HL-60 (cell line): ENCODE measurements around the gene IQCE.

ENCODE experiments used
- DNase-seq, 2 experiments: peaks; one replicate each; pipeline ENCODE4 v3.0.0-alpha.2; 2010 to 2020; ENCODE audit warnings: low read depth in 1 of 2, low spot score in 1 of 2
- H3K27ac ChIP-seq: fragments of 250-450 bp; sonication (Bioruptor Pico); replicated peaks from 2 replicates; pipeline ENCODE4 v1.5.1; 2020; ENCODE audit warnings: mild to moderate bottlenecking, moderate library complexity
- H3K27me3 ChIP-seq: fragments of 250-450 bp; sonication (Bioruptor Pico); 2 replicates; pipeline ENCODE4 v1.5.1; 2021; ENCODE audit warnings: mild to moderate bottlenecking, moderate library complexity; ENCODE audit not compliant: insufficient read depth, poor library complexity, severe bottlenecking
- H3K4me3 ChIP-seq: replicated peaks from 2 replicates; pipeline ENCODE4 v1.5.1; 2011; ENCODE audit warnings: mild to moderate bottlenecking, control low read depth, low read length; ENCODE audit not compliant: insufficient read depth
- CTCF ChIP-seq: IDR thresholded peaks from one replicate; pipeline ENCODE4 v1.5.1; 2011; ENCODE audit warnings: low read length, control low read depth, inconsistent platforms; ENCODE audit not compliant: insufficient read depth
- GABPA ChIP-seq: IDR thresholded peaks from 2 replicates; pipeline ENCODE4 v1.6.1; 2012; ENCODE audit warnings: low read depth
- POLR2AphosphoS5 ChIP-seq: IDR thresholded peaks from 2 replicates; pipeline ENCODE4 v1.6.1; 2012; ENCODE audit warnings: low read depth
- REST ChIP-seq: IDR thresholded peaks from 2 replicates; pipeline ENCODE4 v1.6.1; 2012; ENCODE audit warnings: low read depth; ENCODE audit not compliant: insufficient replicate concordance
- SPI1 ChIP-seq: IDR thresholded peaks from 2 replicates; pipeline ENCODE4 v1.6.1; 2012; ENCODE audit warnings: low read depth, mild to moderate bottlenecking, borderline replicate concordance

Gene IQCE

GRCh38 chr7:2637505-2638223, 78.9 kb downstream of the IQCE start:
- TF ChIP-seq GABPA (no peak), SPI1 (peak; percentile 65; the same call in 1 of the 2 replicates), CTCF (no peak), REST (no peak)
- Histone ChIP-seq H3K27me3 (no peaks in the 10 kb centered on the region), H3K4me3 (no peak overlapping the region), H3K27ac (no peak overlapping the region; the same call in 1 of the 2 replicates)
- DNase-seq: peak in 1 of 2 experiments; percentile 57

- no peak overlapping the region for H3K27ac ChIP-seq
- DNase-seq: no peak
- no peak overlapping the region for H3K4me3 ChIP-seq
- H3K27me3 ChIP-seq: no peaks in the 10 kb centered on the region
- no peak for TF ChIP-seq POLR2AphosphoS5
- TF ChIP-seq REST: no peak
- TF ChIP-seq CTCF: no peak
- TF ChIP-seq GABPA: no peak
- no peak for TF ChIP-seq SPI1
These were observed 79.6 kb downstream of the IQCE start for GRCh38 chr7:2638224-2638991.

- no peak for TF ChIP-seq CTCF
- Histone ChIP-seq H3K27me3 (no peaks in the 10 kb centered on the region), H3K4me3 (no peak overlapping the region), H3K27ac (no peak overlapping the region)
- DNase-seq: no peak
These were observed 80.5 kb downstream of the IQCE start for GRCh38 chr7:2639181-2639681.
